Esophagus muscularis mucosa (tissue), 3 donors: ENCODE measurements around the gene CSRNP2.

Source experiments
- POLR2A ChIP-seq: fragments of 450-650 bp; IDR thresholded peaks from one replicate; pipeline ENCODE4 v1.6.1; 2017; ENCODE audit warnings: antibody characterized with exemption, moderate library complexity, mild to moderate bottlenecking, low read depth
- TF ChIP-seq, protein P1 (sequence below), 3 experiments: fragments of 200-600 bp in 2 of 3; fragments of 450-650 bp in 1 of 3; sonication (generic) in 2 of 3; IDR thresholded peaks; one replicate each; pipeline ENCODE4 v1.5.1; 2017 to 2019; ENCODE audit warnings: antibody characterized with exemption in 3 of 3, mild to moderate bottlenecking in 2 of 3, moderate library complexity in 1 of 3

DNA sequence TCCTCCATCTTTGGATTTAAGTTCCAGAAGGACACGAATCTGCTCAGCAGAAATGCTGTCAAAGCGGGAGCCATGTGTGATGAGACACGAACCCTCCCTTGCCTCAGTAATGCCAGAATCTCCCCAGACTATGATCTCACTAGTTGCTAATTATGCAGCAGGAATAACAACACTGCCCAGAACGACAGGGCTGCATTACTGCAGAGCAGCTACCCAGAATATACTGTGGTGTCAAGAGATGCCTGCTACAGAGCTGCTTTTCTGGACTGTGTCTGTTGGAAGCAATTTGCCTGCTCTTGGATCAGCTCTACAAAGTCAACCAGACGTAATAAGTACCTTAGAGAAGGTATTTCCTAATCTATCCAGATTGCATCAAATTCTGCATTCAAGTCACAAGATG lies 5.5 kb downstream of the CSRNP2 start:
- TF ChIP-seq, protein P1, sequence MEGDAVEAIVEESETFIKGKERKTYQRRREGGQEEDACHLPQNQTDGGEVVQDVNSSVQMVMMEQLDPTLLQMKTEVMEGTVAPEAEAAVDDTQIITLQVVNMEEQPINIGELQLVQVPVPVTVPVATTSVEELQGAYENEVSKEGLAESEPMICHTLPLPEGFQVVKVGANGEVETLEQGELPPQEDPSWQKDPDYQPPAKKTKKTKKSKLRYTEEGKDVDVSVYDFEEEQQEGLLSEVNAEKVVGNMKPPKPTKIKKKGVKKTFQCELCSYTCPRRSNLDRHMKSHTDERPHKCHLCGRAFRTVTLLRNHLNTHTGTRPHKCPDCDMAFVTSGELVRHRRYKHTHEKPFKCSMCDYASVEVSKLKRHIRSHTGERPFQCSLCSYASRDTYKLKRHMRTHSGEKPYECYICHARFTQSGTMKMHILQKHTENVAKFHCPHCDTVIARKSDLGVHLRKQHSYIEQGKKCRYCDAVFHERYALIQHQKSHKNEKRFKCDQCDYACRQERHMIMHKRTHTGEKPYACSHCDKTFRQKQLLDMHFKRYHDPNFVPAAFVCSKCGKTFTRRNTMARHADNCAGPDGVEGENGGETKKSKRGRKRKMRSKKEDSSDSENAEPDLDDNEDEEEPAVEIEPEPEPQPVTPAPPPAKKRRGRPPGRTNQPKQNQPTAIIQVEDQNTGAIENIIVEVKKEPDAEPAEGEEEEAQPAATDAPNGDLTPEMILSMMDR (IDR thresholded peaks at IDR 0.05), result no peak
- no peak for TF ChIP-seq POLR2A
